SK-N-MC (cell line): ENCODE data around the gene ADCY7.

Source experiments
- EZH2 ChIP-seq: fragments of 200-600 bp; sonication (generic); IDR thresholded peaks from one replicate; pipeline ENCODE4 v1.6.1; 2017; ENCODE audit warnings: antibody characterized with exemption
- FOXP2 ChIP-seq: optimal IDR thresholded peaks from 2 replicates; pipeline ENCODE3; 2011; ENCODE audit warnings: mild to moderate bottlenecking, moderate library complexity; ENCODE audit not compliant: insufficient read depth; ENCODE audit errors: extremely low read length, control extremely low read depth
- POLR2AphosphoS5 ChIP-seq: IDR thresholded peaks from 2 replicates; pipeline ENCODE4 v1.6.1; 2012; ENCODE audit warnings: mild to moderate bottlenecking, low read depth, low read length, borderline replicate concordance

DNA sequence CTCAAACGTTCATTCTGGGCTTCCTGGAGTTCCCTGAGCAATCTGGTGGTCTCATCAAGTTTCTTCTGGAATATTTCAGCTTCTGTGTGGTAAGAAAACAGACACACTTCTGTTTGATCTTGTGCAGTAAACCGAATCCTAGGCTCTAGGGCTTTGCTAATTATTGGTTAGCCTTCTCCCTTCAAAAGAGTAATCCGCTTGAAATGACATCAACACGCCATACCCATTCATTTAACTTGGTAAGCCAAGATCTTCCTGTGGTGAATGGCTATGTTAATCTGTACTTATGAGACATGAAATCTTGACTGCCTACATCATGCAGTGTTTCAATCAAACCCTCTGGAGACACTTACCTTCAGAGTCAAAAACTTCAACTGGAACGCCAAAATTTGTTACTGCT lies 54.0 kb downstream of the ADCY7 start:
- TF ChIP-seq EZH2 (no peak), FOXP2 (no peak), POLR2AphosphoS5 (no peak)
